ENCODE measurements around the gene GPR3.

DNA sequence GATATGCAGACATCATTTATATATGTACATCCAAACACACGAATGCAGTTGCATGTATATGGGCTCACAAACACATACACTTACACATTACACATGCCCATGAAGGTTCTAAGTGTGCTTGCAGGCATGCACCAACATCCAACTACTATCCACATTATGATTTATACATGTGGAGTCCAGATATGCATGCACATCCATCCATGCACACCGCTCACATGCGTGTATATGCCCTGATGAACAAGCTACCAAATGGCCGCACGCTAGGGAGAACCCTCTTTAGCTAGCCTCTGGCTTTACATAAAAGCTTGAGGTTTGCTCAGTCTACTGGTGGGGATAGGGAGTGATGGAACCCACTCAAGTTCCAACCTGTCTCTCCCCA is 8.5 kb downstream of the GPR3 start:
- TF ChIP-seq EP300 (IDR thresholded peaks at IDR 0.05; ENCODE audit: borderline replicate concordance) (no peak), EGR1 (IDR thresholded peaks at IDR 0.05) (no peak), CREB1 (IDR thresholded peaks at IDR 0.05; ENCODE audit: low read depth) (no peak), USF1 (IDR thresholded peaks at IDR 0.05) (no peak)

Data from Ishikawa (cell line).